Osteocyte (in vitro differentiated cells): ENCODE results near the gene SEC22A. TPM values are rescaled to one million over a fixed set of nuclear protein-coding genes. Genes with fewer than 3 reads are reported as not detected.

Source experiments
- DNase-seq: peaks from one replicate; pipeline ENCODE4 v3.0.0; 2021; ENCODE audit warnings: mixed read lengths; ENCODE audit not compliant: unreplicated experiment; ENCODE audit errors: extremely low spot score
- H3K27ac Mint-ChIP-seq: one replicate; pipeline ENCODE4 v1.8.0; 2021; ENCODE audit warnings: mild to moderate bottlenecking, mixed read lengths; ENCODE audit not compliant: unreplicated experiment
- H3K27me3 Mint-ChIP-seq: one replicate; pipeline ENCODE4 v1.8.0; 2021; ENCODE audit warnings: mixed read lengths; ENCODE audit not compliant: unreplicated experiment
- H3K36me3 Mint-ChIP-seq: one replicate; pipeline ENCODE4 v1.8.0; 2021; ENCODE audit warnings: mixed read lengths; ENCODE audit not compliant: unreplicated experiment
- H3K4me1 Mint-ChIP-seq: one replicate; pipeline ENCODE4 v1.8.0; 2021; ENCODE audit warnings: mixed read lengths; ENCODE audit not compliant: unreplicated experiment
- H3K4me3 Mint-ChIP-seq: one replicate; pipeline ENCODE4 v1.8.0; 2021; ENCODE audit warnings: mild to moderate bottlenecking, moderate library complexity, mixed read lengths; ENCODE audit not compliant: unreplicated experiment
- H3K9me3 Mint-ChIP-seq: one replicate; pipeline ENCODE4 v1.8.0; 2021; ENCODE audit warnings: mixed read lengths; ENCODE audit not compliant: unreplicated experiment
- total RNA-seq: library from RNA; stranded (reverse); gene quantifications from 2 replicates; pipeline ENCODE4 v1.2.1, GENCODE V29; 2021
- TF ChIP-seq, protein P1 (sequence below): fragments of 200-600 bp; sonication (generic); IDR thresholded peaks from 2 replicates; pipeline ENCODE4 v1.5.0; 2021; ENCODE audit warnings: antibody characterized with exemption, mild to moderate bottlenecking, moderate library complexity

Gene SEC22A
- total RNA-seq, 1 donor from 2014 or later: 19.1 TPM

DNA sequence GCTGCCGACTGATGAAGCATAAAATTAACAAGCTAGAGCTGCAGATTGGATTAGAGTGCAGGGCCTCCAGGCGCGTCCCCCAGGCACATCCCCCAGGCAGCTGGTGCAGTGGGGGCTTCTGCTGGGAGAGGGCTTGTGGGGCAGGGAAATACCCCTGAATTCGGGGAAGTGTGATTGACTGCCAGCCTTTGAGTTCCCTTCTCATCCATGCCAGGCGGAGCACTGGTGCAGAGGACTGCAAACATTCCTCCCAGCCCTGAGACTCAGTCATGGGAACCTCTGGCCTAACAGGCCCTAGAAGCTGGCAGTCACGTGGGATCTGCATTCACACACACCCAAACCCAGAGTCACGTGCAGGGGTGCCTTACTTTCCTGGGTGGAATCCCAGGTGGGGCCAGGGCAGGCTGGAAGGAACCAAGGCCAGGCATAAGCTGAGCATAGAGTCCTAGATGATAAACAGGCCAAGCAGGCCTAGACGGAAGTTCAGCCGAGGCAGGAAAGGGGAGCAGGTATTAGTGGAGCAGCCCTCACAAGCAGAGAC lies 46.2 kb upstream of the SEC22A start:
- Mint-ChIP-seq H3K27ac (no peak overlapping the region), H3K4me1 (peaks cover 2% of the 10 kb centered on the region)

DNA sequence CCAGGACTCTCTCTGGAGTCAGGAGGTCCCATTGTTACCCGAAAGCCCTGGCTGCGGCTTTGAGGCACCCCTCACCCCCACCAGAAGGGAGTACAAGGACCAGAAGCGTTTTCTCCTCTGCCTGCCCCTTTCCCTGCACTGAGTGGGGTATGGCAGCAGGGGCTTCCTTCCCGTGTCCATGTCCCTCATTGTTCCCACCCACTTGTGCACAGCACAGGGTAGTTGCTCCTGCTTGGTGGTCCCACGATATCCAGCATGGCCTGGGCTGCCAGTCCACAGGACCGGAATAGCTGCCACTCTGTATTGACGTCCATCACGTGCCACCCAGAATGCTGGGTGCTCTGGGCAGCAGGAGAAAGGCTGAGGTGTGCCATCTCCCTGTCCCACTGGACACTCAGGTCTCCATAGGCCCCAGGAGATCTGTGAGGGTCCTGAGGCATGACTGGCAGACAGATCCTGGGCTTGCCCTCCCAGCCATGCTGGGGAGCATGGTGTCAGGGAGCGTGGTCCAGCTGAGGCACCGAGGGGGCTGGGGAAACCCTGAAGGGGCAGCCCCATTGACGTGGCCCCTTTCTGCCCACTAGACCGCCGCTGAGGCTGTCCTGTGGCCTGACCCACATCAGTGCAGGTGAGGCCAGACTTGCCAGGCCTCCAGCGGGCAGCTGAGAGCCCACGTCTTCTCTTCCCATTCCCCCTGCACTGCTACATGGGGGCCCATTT lies 45.3 kb upstream of the SEC22A start:
- H3K36me3 Mint-ChIP-seq: peaks cover 30% of the 10 kb centered on the region
- no peak overlapping the region for H3K27ac Mint-ChIP-seq
- DNase-seq: peak; percentile 82
- no peaks in the 10 kb centered on the region for H3K9me3 Mint-ChIP-seq
- H3K4me1 Mint-ChIP-seq: peaks cover 2% of the 10 kb centered on the region
- H3K4me3 Mint-ChIP-seq: no peak overlapping the region
- no peaks in the 10 kb centered on the region for H3K27me3 Mint-ChIP-seq
- TF ChIP-seq, protein P1, sequence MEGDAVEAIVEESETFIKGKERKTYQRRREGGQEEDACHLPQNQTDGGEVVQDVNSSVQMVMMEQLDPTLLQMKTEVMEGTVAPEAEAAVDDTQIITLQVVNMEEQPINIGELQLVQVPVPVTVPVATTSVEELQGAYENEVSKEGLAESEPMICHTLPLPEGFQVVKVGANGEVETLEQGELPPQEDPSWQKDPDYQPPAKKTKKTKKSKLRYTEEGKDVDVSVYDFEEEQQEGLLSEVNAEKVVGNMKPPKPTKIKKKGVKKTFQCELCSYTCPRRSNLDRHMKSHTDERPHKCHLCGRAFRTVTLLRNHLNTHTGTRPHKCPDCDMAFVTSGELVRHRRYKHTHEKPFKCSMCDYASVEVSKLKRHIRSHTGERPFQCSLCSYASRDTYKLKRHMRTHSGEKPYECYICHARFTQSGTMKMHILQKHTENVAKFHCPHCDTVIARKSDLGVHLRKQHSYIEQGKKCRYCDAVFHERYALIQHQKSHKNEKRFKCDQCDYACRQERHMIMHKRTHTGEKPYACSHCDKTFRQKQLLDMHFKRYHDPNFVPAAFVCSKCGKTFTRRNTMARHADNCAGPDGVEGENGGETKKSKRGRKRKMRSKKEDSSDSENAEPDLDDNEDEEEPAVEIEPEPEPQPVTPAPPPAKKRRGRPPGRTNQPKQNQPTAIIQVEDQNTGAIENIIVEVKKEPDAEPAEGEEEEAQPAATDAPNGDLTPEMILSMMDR: no peak

More for the DNA sequence above, 46.2 kb upstream of the SEC22A start:
- H3K4me3 Mint-ChIP-seq: no peak overlapping the region
- TF ChIP-seq, protein P1: no peak
- H3K27me3 Mint-ChIP-seq: no peaks in the 10 kb centered on the region
- H3K36me3 Mint-ChIP-seq: peaks cover 32% of the 10 kb centered on the region
- peak; percentile 63 for DNase-seq
- H3K9me3 Mint-ChIP-seq: no peaks in the 10 kb centered on the region

- TF ChIP-seq, protein P1: no peak
- Mint-ChIP-seq H3K4me1 (peaks cover 2% of the 10 kb centered on the region), H3K27me3 (no peaks in the 10 kb centered on the region), H3K4me3 (no peak overlapping the region), H3K9me3 (no peaks in the 10 kb centered on the region), H3K36me3 (peaks cover 34% of the 10 kb centered on the region), H3K27ac (no peak overlapping the region)
- DNase-seq: no peak
Measured at GRCh38 chr3:123157209-123157597, 44.5 kb upstream of the SEC22A start.

DNA sequence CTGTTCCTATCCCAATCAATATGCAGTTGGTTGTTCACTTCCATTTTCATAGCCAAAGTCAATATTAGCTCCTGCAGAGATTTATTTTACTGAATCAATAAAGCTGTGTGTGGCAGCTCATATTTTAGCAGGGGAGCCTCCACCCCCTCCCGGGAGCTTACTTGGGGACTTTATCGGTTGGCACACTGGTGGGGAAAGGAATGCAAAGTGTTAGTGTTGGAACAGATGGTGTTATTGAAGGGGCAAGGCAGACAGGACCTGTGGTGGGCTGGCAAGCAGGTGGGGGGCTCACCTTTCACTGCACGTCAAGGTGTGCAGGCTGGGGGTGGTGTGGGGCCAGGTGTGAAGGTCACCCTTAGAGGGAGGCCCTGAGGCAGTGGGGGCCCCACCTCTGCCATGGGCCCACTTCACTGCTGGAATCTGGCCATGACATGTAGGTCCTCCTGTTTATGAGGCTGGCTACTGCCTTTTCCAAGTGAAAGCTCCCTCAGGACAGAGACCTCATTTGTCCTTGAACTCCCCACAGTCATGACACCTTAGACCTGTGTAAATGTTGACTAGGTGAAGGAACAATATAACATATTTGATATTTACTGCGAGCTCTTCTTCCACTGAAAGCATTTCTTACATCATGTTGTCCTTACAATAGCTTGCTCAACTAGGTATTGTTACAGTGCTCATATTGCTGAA lies 44.0 kb upstream of the SEC22A start:
- H3K27ac Mint-ChIP-seq: no peak overlapping the region
- peaks cover 2% of the 10 kb centered on the region for H3K4me1 Mint-ChIP-seq

More for the DNA sequence above, 44.0 kb upstream of the SEC22A start:
- Mint-ChIP-seq H3K4me3 (no peak overlapping the region), H3K36me3 (peaks cover 36% of the 10 kb centered on the region), H3K9me3 (no peaks in the 10 kb centered on the region), H3K27me3 (no peaks in the 10 kb centered on the region)
- TF ChIP-seq, protein P1: no peak
- DNase-seq: no peak
